Progenitor cell of endocrine pancreas (in vitro differentiated cells): ENCODE results near the gene ASB12. TPM values are rescaled to one million over a fixed set of nuclear protein-coding genes. Genes with fewer than 3 reads are reported as not detected.
"Not testable (repeated sequence)": the region's sequence is repeated elsewhere in the genome, so short reads cannot be mapped to it uniquely, and the experiment has no call there.

Source experiments
- DNase-seq: peaks from one replicate; pipeline ENCODE4 v3.0.0; 2021; ENCODE audit warnings: low spot score; ENCODE audit not compliant: unreplicated experiment
- H3K27ac Mint-ChIP-seq: 2 replicates; pipeline ENCODE4 v1.8.0; 2021; ENCODE audit warnings: mild to moderate bottlenecking, moderate library complexity, mixed read lengths
- H3K27me3 Mint-ChIP-seq: 2 replicates; pipeline ENCODE4 v1.8.0; 2021; ENCODE audit warnings: mixed read lengths
- H3K36me3 Mint-ChIP-seq: 2 replicates; pipeline ENCODE4 v1.8.0; 2022; ENCODE audit warnings: mixed read lengths; ENCODE audit not compliant: insufficient read depth
- H3K4me1 Mint-ChIP-seq: 2 replicates; pipeline ENCODE4 v1.8.0; 2021; ENCODE audit warnings: low read depth, mixed read lengths
- H3K4me3 Mint-ChIP-seq: 2 replicates; pipeline ENCODE4 v1.8.0; 2021; ENCODE audit warnings: low read depth, mild to moderate bottlenecking, moderate library complexity, mixed read lengths
- H3K9me3 Mint-ChIP-seq: 2 replicates; pipeline ENCODE4 v1.8.0; 2021; ENCODE audit warnings: low read depth, mixed read lengths
- CTCF ChIP-seq: fragments of 200-600 bp; sonication (generic); IDR thresholded peaks from one replicate; pipeline ENCODE4 v1.5.0; 2021; ENCODE audit warnings: antibody characterized with exemption, mild to moderate bottlenecking; ENCODE audit not compliant: unreplicated experiment
- long read RNA-seq: library from polyadenylated mRNA; unstranded; transcript quantifications from one replicate; pipeline ENCODE4 v2.0.0, GENCODE V29; 2020
- total RNA-seq: library from RNA; stranded (reverse); gene quantifications from 2 replicates; pipeline ENCODE4 v1.2.1, GENCODE V29; 2021

Gene ASB12
- 0.22 and 0.47 TPM in 2 replicates for total RNA-seq
- long read RNA-seq = 0 reads

GRCh38 chrX:64230123-64230970, at the start of gene ASB12:
TSS of gene ASB12 (minus strand) at chrX:64230607. CDS start at chrX:64225650, 4,957 bp downstream.
- Mint-ChIP-seq H3K36me3 (no peaks in the 10 kb centered on the region), H3K4me1 (no peaks in the 10 kb centered on the region), H3K27me3 (no peaks in the 10 kb centered on the region), H3K27ac (no peak within 1 kb of the TSS), H3K4me3 (no peak within 1 kb of the TSS), H3K9me3 (peaks cover 6% of the 10 kb centered on the region)
- no peak for DNase-seq
- no peak for TF ChIP-seq CTCF

GRCh38 chrX:64265265-64265664, 34.9 kb upstream of the ASB12 start:
- Mint-ChIP-seq H3K36me3 (no peaks in the 10 kb centered on the region), H3K4me1 (peaks cover 3% of the 10 kb centered on the region), H3K27me3 (no peaks in the 10 kb centered on the region), H3K27ac (no peak overlapping the region), H3K9me3 (peaks cover 12% of the 10 kb centered on the region), H3K4me3 (no peak overlapping the region)
- no peak for DNase-seq
- no peak for TF ChIP-seq CTCF

- no peak for DNase-seq
- peaks cover 9% of the 10 kb centered on the region for H3K9me3 Mint-ChIP-seq
- no peak overlapping the region for H3K27ac Mint-ChIP-seq
- no peaks in the 10 kb centered on the region for H3K4me1 Mint-ChIP-seq
- no peak overlapping the region for H3K4me3 Mint-ChIP-seq
- H3K27me3 Mint-ChIP-seq = no peaks in the 10 kb centered on the region
- no peak for TF ChIP-seq CTCF
- H3K36me3 Mint-ChIP-seq = no peaks in the 10 kb centered on the region
These were observed 1.3 kb downstream of the ASB12 start for GRCh38 chrX:64229154-64229553.

- no peak for TF ChIP-seq CTCF
- Mint-ChIP-seq H3K4me1 (no peaks in the 10 kb centered on the region), H3K27me3 (no peaks in the 10 kb centered on the region), H3K4me3 (no peak overlapping the region), H3K9me3 (peaks cover 21% of the 10 kb centered on the region), H3K36me3 (no peaks in the 10 kb centered on the region), H3K27ac (no peak overlapping the region)
- DNase-seq = no peak
These were observed 12.4 kb downstream of the ASB12 start for GRCh38 chrX:64218023-64218422.

GRCh38 chrX:64213989-64214388, 16.4 kb downstream of the ASB12 start:
- H3K9me3 Mint-ChIP-seq = peaks cover 11% of the 10 kb centered on the region
- not testable (repeated sequence) for H3K36me3 Mint-ChIP-seq, H3K4me3 Mint-ChIP-seq

More at GRCh38 chrX:64213989-64214388, 16.4 kb downstream of the ASB12 start:
- H3K27me3 Mint-ChIP-seq, H3K4me1 Mint-ChIP-seq, DNase-seq, H3K27ac Mint-ChIP-seq: not testable (repeated sequence)
